H1 (cell line): ENCODE data around the gene SEMA4F. TPM values are rescaled to one million over a fixed set of nuclear protein-coding genes. Genes with fewer than 3 reads are reported as not detected.

Source experiments
- CTCF ChIA-PET: fragments of 300-600 bp; sonication (Branson Sonifier 250); formaldehyde crosslinking; loops from one replicate; lab custom pipeline; 2021; ENCODE audit not compliant: partially characterized antibody; lab: Charles Lee
- POLR2A ChIA-PET: fragments of 300-600 bp; sonication (Branson Sonifier 250); formaldehyde crosslinking; loops from one replicate; lab custom pipeline; 2021; ENCODE audit warnings: inconsistent platforms; ENCODE audit not compliant: partially characterized antibody; lab: Charles Lee
- DNase-seq, 2 experiments: peaks; one replicate each; pipeline versions ENCODE4 v3.0.0 to v3.0.0-alpha.2; 2010 to 2022; ENCODE audit warnings: low spot score in 2 of 2, low read depth in 1 of 2, mixed read lengths in 1 of 2
- FAIRE-seq: peaks from 2 replicates; lab custom pipeline; 2011; peaks lifted over from hg19 to GRCh38; lab: Jason Lieb, UNC
- H2AFZ ChIP-seq: 2 replicates; pipeline ENCODE4 v1.8.1; 2012; ENCODE audit warnings: low read length, inconsistent platforms
- H2AK5ac ChIP-seq: 2 replicates; pipeline ENCODE4 v1.6.1; 2013; ENCODE audit warnings: low read depth, low read length
- H2BK120ac ChIP-seq: replicated peaks from 2 replicates; pipeline ENCODE3; 2013; ENCODE audit warnings: low read depth, low read length, inconsistent platforms
- H2BK12ac ChIP-seq: 2 replicates; pipeline ENCODE4 v1.6.1; 2013; ENCODE audit warnings: low read depth, low read length
- H2BK15ac ChIP-seq: 2 replicates; pipeline ENCODE4 v1.6.1; 2013; ENCODE audit warnings: low read length
- H2BK20ac ChIP-seq: 2 replicates; pipeline ENCODE4 v1.6.1; 2013; ENCODE audit warnings: low read length
- H2BK5ac ChIP-seq: 2 replicates; pipeline ENCODE4 v1.6.1; 2013; ENCODE audit warnings: low read depth, low read length
- H3K14ac ChIP-seq: 2 replicates; pipeline ENCODE4 v1.6.1; 2013; ENCODE audit warnings: inconsistent platforms; ENCODE audit not compliant: insufficient read length
- H3K18ac ChIP-seq: 2 replicates; pipeline ENCODE4 v1.6.1; 2013; ENCODE audit warnings: low read length; ENCODE audit errors: extremely low read depth
- H3K23ac ChIP-seq: 2 replicates; pipeline ENCODE4 v1.6.1; 2013; ENCODE audit warnings: inconsistent platforms; ENCODE audit not compliant: insufficient read length
- H3K23me2 ChIP-seq: 2 replicates; pipeline ENCODE4 v1.6.1; 2013; ENCODE audit warnings: low read depth, low read length
- H3K27ac ChIP-seq: 2 replicates; pipeline ENCODE4 v1.6.1; 2011; ENCODE audit warnings: low read depth, low read length, inconsistent platforms
- H3K27me3 ChIP-seq, 4 experiments: replicated peaks in 1 of 4; 1 replicate in 1 of 4; 2 replicates in 3 of 4; pipeline versions ENCODE4 v1.6.1 to v1.8.1; 2011 to 2013; ENCODE audit warnings: low read length in 3 of 4, mild to moderate bottlenecking in 3 of 4, inconsistent platforms in 2 of 4, mixed read lengths in 2 of 4, moderate library complexity in 1 of 4; ENCODE audit not compliant: control insufficient read depth in 3 of 4, insufficient read depth in 3 of 4; ENCODE audit errors: extremely low read depth in 1 of 4
- H3K36me3 ChIP-seq, 4 experiments: 2 replicates each; pipeline versions ENCODE4 v1.6.1 to v1.8.1; 2011 to 2013; ENCODE audit warnings: mild to moderate bottlenecking in 4 of 4, low read length in 3 of 4, moderate library complexity in 2 of 4, control low read depth in 1 of 4, inconsistent platforms in 1 of 4; ENCODE audit not compliant: insufficient read depth in 4 of 4, control insufficient read depth in 2 of 4
- H3K4ac ChIP-seq: replicated peaks from 2 replicates; pipeline ENCODE3; 2013; ENCODE audit warnings: low read length, low read depth, mixed read lengths, inconsistent platforms; ENCODE audit not compliant: insufficient read length
- H3K4me1 ChIP-seq, 4 experiments: replicated peaks in 1 of 4; 1 replicate in 1 of 4; 2 replicates in 3 of 4; pipeline versions ENCODE4 v1.6.1 to v1.8.1; 2011 to 2013; ENCODE audit warnings: low read length in 3 of 4, inconsistent platforms in 2 of 4, mixed read lengths in 1 of 4; ENCODE audit not compliant: insufficient read depth in 4 of 4, control insufficient read depth in 3 of 4
- H3K4me2 ChIP-seq, 2 experiments: 2 replicates each; pipeline versions ENCODE4 v1.6.1 to v1.8.1; 2011 to 2013; ENCODE audit warnings: low read depth in 2 of 2, low read length in 2 of 2, control low read depth in 1 of 2, inconsistent platforms in 1 of 2, mild to moderate bottlenecking in 1 of 2; ENCODE audit not compliant: insufficient read depth in 1 of 2
- H3K4me3 ChIP-seq, 4 experiments: fragments of 200-600, 300-600 bp in 1 of 4; sonication (generic), shearing (Covaris generic), sonication (Bioruptor Twin) in 1 of 4; 2 replicates each; pipeline versions ENCODE4 v1.5.1 to v1.8.1; 2011 to 2016; ENCODE audit warnings: low read length in 4 of 4, low read depth in 3 of 4, control low read depth in 2 of 4, inconsistent platforms in 2 of 4, mild to moderate bottlenecking in 2 of 4, mixed read lengths in 1 of 4, moderate library complexity in 1 of 4; ENCODE audit not compliant: insufficient read depth in 2 of 4; ENCODE audit errors: extremely low read depth in 1 of 4
- H3K56ac ChIP-seq: replicated peaks from 2 replicates; pipeline ENCODE3; 2013; ENCODE audit warnings: low read depth, mild to moderate bottlenecking, mixed read lengths, low read length, inconsistent platforms; ENCODE audit not compliant: insufficient read length
- H3K79me1 ChIP-seq: 2 replicates; pipeline ENCODE4 v1.6.1; 2013; ENCODE audit warnings: low read depth, low read length, control low read depth
- H3K79me2 ChIP-seq, 2 experiments: 2 replicates each; pipeline versions ENCODE4 v1.6.1 to v1.8.1; 2012 to 2013; ENCODE audit warnings: low read length in 2 of 2, mild to moderate bottlenecking in 2 of 2, inconsistent platforms in 1 of 2; ENCODE audit not compliant: insufficient read depth in 2 of 2, control insufficient read depth in 1 of 2
- H3K9ac ChIP-seq, 4 experiments: replicated peaks in 1 of 4; 1 replicate in 1 of 4; 2 replicates in 3 of 4; pipeline versions ENCODE4 v1.6.1 to v1.8.1; 2011 to 2013; ENCODE audit warnings: low read depth in 3 of 4, low read length in 3 of 4, control low read depth in 2 of 4, mild to moderate bottlenecking in 2 of 4, moderate library complexity in 2 of 4, inconsistent platforms in 1 of 4; ENCODE audit errors: extremely low read depth in 1 of 4
- H3K9me3 ChIP-seq, 2 experiments: 2 replicates each; pipeline versions ENCODE4 v1.6.1 to v1.8.1; 2012 to 2013; ENCODE audit warnings: mild to moderate bottlenecking in 2 of 2, moderate library complexity in 2 of 2, control low read depth in 1 of 2, inconsistent platforms in 1 of 2, low read depth in 1 of 2, low read length in 1 of 2, mixed read lengths in 1 of 2; ENCODE audit not compliant: insufficient read depth in 2 of 2
- H4K20me1 ChIP-seq, 2 experiments: replicated peaks in 1 of 2; 2 replicates each; pipeline versions ENCODE3 to v1.8.1; 2011 to 2013; ENCODE audit warnings: inconsistent platforms in 2 of 2, low read length in 2 of 2, mild to moderate bottlenecking in 1 of 2; ENCODE audit not compliant: insufficient read depth in 2 of 2, control insufficient read depth in 1 of 2
- H4K5ac ChIP-seq: 2 replicates; pipeline ENCODE4 v1.6.1; 2013; ENCODE audit warnings: low read length, low read depth, mixed read lengths, inconsistent platforms; ENCODE audit not compliant: insufficient read length
- H4K8ac ChIP-seq: 2 replicates; pipeline ENCODE4 v1.8.0; 2013; ENCODE audit warnings: mild to moderate bottlenecking, moderate library complexity, low read length, inconsistent platforms; ENCODE audit not compliant: insufficient read depth; ENCODE audit errors: extremely low read depth
- H4K91ac ChIP-seq: replicated peaks from 2 replicates; pipeline ENCODE3; 2013; ENCODE audit warnings: low read length, mixed read lengths, inconsistent platforms; ENCODE audit not compliant: insufficient read length
- CEBPB ChIP-seq: IDR thresholded peaks from 2 replicates; pipeline ENCODE4 v1.6.1; 2012; ENCODE audit warnings: low read depth, low read length
- GABPA ChIP-seq: IDR thresholded peaks from 2 replicates; pipeline ENCODE4 v1.6.1; 2011; ENCODE audit warnings: mild to moderate bottlenecking, low read length, moderate library complexity, borderline replicate concordance; ENCODE audit not compliant: insufficient read depth
- HDAC2 ChIP-seq, 2 experiments: fragments of 300-600 bp in 1 of 2; sonication (generic) in 1 of 2; IDR thresholded peaks; 2 replicates each; pipeline ENCODE4 v1.6.1; 2011 to 2012; ENCODE audit warnings: low read depth in 2 of 2, low read length in 2 of 2, mild to moderate bottlenecking in 2 of 2, moderate library complexity in 2 of 2, borderline replicate concordance in 1 of 2, inconsistent platforms in 1 of 2
- NANOG ChIP-seq: IDR thresholded peaks from 2 replicates; pipeline ENCODE4 v1.6.1; 2011; ENCODE audit warnings: low read length, low read depth, mild to moderate bottlenecking, inconsistent platforms; ENCODE audit not compliant: insufficient read depth, poor library complexity, severe bottlenecking
- SIRT6 ChIP-seq: IDR thresholded peaks from one replicate; pipeline ENCODE4 v1.7.1; 2012; ENCODE audit warnings: low read length, inconsistent platforms
- ZNF274 ChIP-seq: IDR thresholded peaks from 2 replicates; pipeline ENCODE4 v1.7.0; 2012; ENCODE audit warnings: low read length, borderline replicate concordance; ENCODE audit errors: extremely low read depth
- WGBS, 2 experiments: shearing (Covaris generic) in 1 of 2; methylation state at CpG; one replicate each; pipeline versions ENCODE4 v1.1.6 to v1.1.7; 2013 to 2015; ENCODE audit warnings: low lambda C conversion rate in 2 of 2, mixed read lengths in 2 of 2, inconsistent platforms in 1 of 2, low coverage in 1 of 2, missing lambda C conversion rate in 1 of 2; ENCODE audit not compliant: insufficient replicate concordance in 2 of 2, insufficient coverage in 1 of 2, insufficient read length in 1 of 2; ENCODE audit errors: extremely low coverage in 1 of 2, missing lambda C conversion rate in 1 of 2; 5-methylcytosine and 5-hydroxymethylcytosine counted together
- polyA plus RNA-seq, 7 experiments: library from polyadenylated mRNA; depleted of rRNA in 3 of 7; stranded (reverse) in 5 of 7; unstranded in 2 of 7; fragments of >200 nt in 5 of 7; fragments of 200-250 nt in 2 of 7; gene quantifications; 1 replicate in 5 of 7; 2 replicates in 1 of 7; 4 replicates in 1 of 7; pipeline versions ENCODE4 v1.2.1 to v1.2.3, GENCODE V29; 2011 to 2013; ENCODE audit warnings: missing spikeins in 2 of 7, mixed read lengths in 2 of 7
- total RNA-seq: library from RNA; stranded (reverse); fragmentation: NEBNext Ultra II Directional; extraction: Animal tissue kit (Norgen Biotek cat#: 25700); gene quantifications from 2 replicates; pipeline ENCODE4 v1.2.1, GENCODE V29; 2021

SEMA4F gene
- total and polyA plus RNA-seq, 2 of the 8 experiments (the other 6 are each of a cell fraction or from before 2014, with no cell fraction given), result 3.3 to 3.4 TPM

DNA sequence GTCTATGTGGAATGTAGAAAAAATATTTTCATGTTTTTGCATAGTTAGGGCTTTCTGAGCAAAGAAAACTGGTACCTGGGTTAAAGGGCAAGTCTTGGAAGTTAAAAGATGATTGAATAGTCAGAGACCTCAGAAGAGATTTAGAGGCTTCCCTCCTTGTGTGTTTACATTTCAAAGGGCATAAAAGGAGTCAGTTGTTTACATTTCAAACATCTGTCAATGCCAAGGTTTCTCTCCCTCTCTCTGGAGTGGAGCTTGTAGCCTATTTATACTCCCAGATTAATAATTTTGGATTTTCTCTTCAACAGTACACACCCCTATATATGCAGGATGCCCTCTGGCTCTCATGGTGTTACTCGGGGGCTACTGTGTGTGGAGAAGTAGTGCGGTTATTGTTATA lies 14.5 kb upstream of the SEMA4F start:
- no peak overlapping the region for H2BK15ac ChIP-seq
- no peaks in the 10 kb centered on the region; a peak in 1 of 7 replicates for H3K4me1 ChIP-seq
- no peak overlapping the region for H2BK12ac ChIP-seq
- no peak overlapping the region for H3K23ac ChIP-seq
- H3K36me3 ChIP-seq, result no peaks in the 10 kb centered on the region
- no peak overlapping the region for H2BK5ac ChIP-seq
- WGBS, 2 experiments, result 91% methylated on average over 2 of the region's 2 CpGs; no CpG with 5 or more reads in 1 of the 2 experiments
- no peak overlapping the region for H3K18ac ChIP-seq
- no peak overlapping the region for H4K8ac ChIP-seq
- H3K4ac ChIP-seq, result no peak overlapping the region
- H4K5ac ChIP-seq, result no peak overlapping the region
- no peaks in the 10 kb centered on the region for H3K9me3 ChIP-seq
- no peak overlapping the region for H3K4me3 ChIP-seq
- H3K27me3 ChIP-seq, result no peaks in the 10 kb centered on the region
- ChIA-PET POLR2A (interaction anchor here (1.3 kb wide), 1 partner anchor 16 kb away, joined by 3 read pairs; no protein-coding TSS in a partner anchor), CTCF (interaction anchor here (1.1 to 1.8 kb wide), 2 partner anchors 9 to 52 kb away, joined by 3 to 7 read pairs; partner anchors contain the start of gene M1AP)
- H3K4me2 ChIP-seq, result no peak overlapping the region
- no peaks in the 10 kb centered on the region for H4K20me1 ChIP-seq
- H3K79me1 ChIP-seq, result no peaks in the 10 kb centered on the region
- H3K56ac ChIP-seq, result no peak overlapping the region
- no peak overlapping the region for H2AK5ac ChIP-seq
- FAIRE-seq (no peak), DNase-seq (no peak)
- no peak overlapping the region for H3K27ac ChIP-seq
- H3K9ac ChIP-seq, result no peak overlapping the region
- no peak overlapping the region for H2BK120ac ChIP-seq
- TF ChIP-seq GABPA (no peak), ZNF274 (no peak), SIRT6 (no peak), HDAC2 (IDR thresholded peaks at IDR 0.05; ENCODE audit: borderline replicate concordance in 1 of 2, low read depth in 2 of 2, low read length in 2 of 2) (no peak), NANOG (no peak), CEBPB (no peak)
- no peak overlapping the region for H2AFZ ChIP-seq
- no peak overlapping the region for H2BK20ac ChIP-seq
- no peaks in the 10 kb centered on the region for H3K79me2 ChIP-seq
- no peak overlapping the region for H3K14ac ChIP-seq
- H4K91ac ChIP-seq, result no peak overlapping the region
- H3K23me2 ChIP-seq, result no peaks in the 10 kb centered on the region
